K562 (cell line): Measurements from ENCODE around the gene SPINT2. TPM values are rescaled to one million over a fixed set of nuclear protein-coding genes. Genes with fewer than 3 reads are reported as not detected.

Experiments used
- CBX8 ChIP-seq: fragments of 200-600 bp; sonication (generic); IDR thresholded peaks from 2 replicates; pipeline ENCODE4 v1.6.1; 2012; ENCODE audit warnings: borderline replicate concordance, mixed run types, low read depth, mild to moderate bottlenecking, moderate library complexity, mixed read lengths, low read length, control low read depth, inconsistent platforms; ENCODE audit not compliant: poor library complexity, severe bottlenecking; ENCODE audit errors: extremely low read depth
- DACH1 ChIP-seq: fragments of 450-650 bp; IDR thresholded peaks from 2 replicates; pipeline ENCODE4 v1.6.1; 2018; ENCODE audit not compliant: partially characterized antibody
- E2F6 ChIP-seq, 2 experiments: IDR thresholded peaks; 2 replicates each; pipeline ENCODE4 v1.6.1; 2011; ENCODE audit warnings: borderline replicate concordance in 1 of 2, control low read depth in 1 of 2, low read depth in 1 of 2, low read length in 1 of 2, mild to moderate bottlenecking in 1 of 2, mixed read lengths in 1 of 2, moderate library complexity in 1 of 2; ENCODE audit not compliant: insufficient read depth in 1 of 2, insufficient read length in 1 of 2, poor library complexity in 1 of 2, severe bottlenecking in 1 of 2; ENCODE audit errors: extremely low read depth in 1 of 2
- ELF2 ChIP-seq: fragments of 250-450 bp; sonication (Bioruptor Pico); IDR thresholded peaks from 2 replicates; pipeline ENCODE4 v1.5.0; 2021; ENCODE audit warnings: mild to moderate bottlenecking
- FOXA3 ChIP-seq, 2 experiments: fragments of 450-650 bp in 1 of 2; sonication (generic) in 1 of 2; formaldehyde crosslinking; IDR thresholded peaks in 1 of 2; conservative IDR thresholded peaks in 1 of 2; 2 replicates each; pipeline versions ENCODE4 v1.4.0 to v1.8.0; 2020 to 2022; ENCODE audit warnings: mild to moderate bottlenecking in 2 of 2, missing genetic modification reagents in 1 of 2
- HNRNPK ChIP-seq: fragments of 200-400 bp; formaldehyde crosslinking; IDR thresholded peaks from one replicate; pipeline ENCODE4 v1.6.1; 2018; ENCODE audit warnings: mild to moderate bottlenecking, low read depth, low read length; ENCODE audit not compliant: poor library complexity, severe bottlenecking
- KLF13 ChIP-seq: fragments of 450-650 bp; IDR thresholded peaks from 2 replicates; pipeline ENCODE4 v1.6.1; 2016; ENCODE audit warnings: missing genetic modification characterization, low read depth, mild to moderate bottlenecking, missing compliant biosample characterization, moderate library complexity, borderline replicate concordance
- LCOR ChIP-seq: sonication (generic); formaldehyde crosslinking; IDR thresholded peaks from 2 replicates; pipeline ENCODE4 v1.8.0; 2022; ENCODE audit warnings: mild to moderate bottlenecking, missing genetic modification reagents
- MEIS2 ChIP-seq: fragments of 450-650 bp; IDR thresholded peaks from 2 replicates; pipeline ENCODE4 v1.6.1; 2014; ENCODE audit warnings: mild to moderate bottlenecking; ENCODE audit not compliant: partially characterized antibody
- POLR2A ChIP-seq: fragments of 450-650 bp; conservative IDR thresholded peaks from 2 replicates; pipeline ENCODE4 v1.6.1; 2016
- RCOR1 ChIP-seq, 2 experiments: IDR thresholded peaks; 2 replicates each; pipeline ENCODE4 v1.6.1; 2012; ENCODE audit warnings: low read depth in 2 of 2, low read length in 2 of 2, borderline replicate concordance in 1 of 2, improper control_type of control experiment in 1 of 2
- SMAD3 ChIP-seq: fragments of 450-650 bp; formaldehyde crosslinking; conservative IDR thresholded peaks from 2 replicates; pipeline ENCODE4 v1.4.0; 2020; ENCODE audit warnings: mild to moderate bottlenecking
- SOX6 ChIP-seq: fragments of 450-650 bp; IDR thresholded peaks from 2 replicates; pipeline ENCODE4 v1.6.1; 2014; ENCODE audit warnings: mild to moderate bottlenecking
- TCF3 ChIP-seq: sonication (generic); formaldehyde crosslinking; IDR thresholded peaks from 2 replicates; pipeline ENCODE4 v1.4.0; 2020; ENCODE audit warnings: mild to moderate bottlenecking, missing genetic modification reagents
- polyA plus RNA-seq, 8 experiments: library from polyadenylated mRNA; depleted of rRNA in 4 of 8; stranded (reverse) in 5 of 8; unstranded in 3 of 8; fragments of >200 nt; fragmentation: Nextera tagmentation in 2 of 8; fragmentation: Illumina TruSeq in 1 of 8; extraction: Ambion mirVana in 2 of 8; extraction: Trizol in 1 of 8; gene quantifications; 2 replicates each; pipeline versions ENCODE4 v1.2.1 to v1.2.3, GENCODE V29; 2011 to 2014; ENCODE audit warnings: inconsistent platforms in 1 of 8, missing spikeins in 1 of 8
- total RNA-seq, 7 experiments: library from RNA; depleted of rRNA in 6 of 7; stranded (reverse); fragments of >200 nt in 6 of 7; fragmentation: Illumina TruSeq in 2 of 7; extraction: Trizol in 2 of 7; gene quantifications; 2 replicates each; pipeline versions ENCODE4 v1.2.1 to v1.2.3, GENCODE V29; 2011 to 2021; ENCODE audit warnings: low replicate concordance in 1 of 7
- TF ChIP-seq, protein P1 (sequence below), 2 experiments: fragments of 450-650 bp; IDR thresholded peaks; 2 replicates each; pipeline ENCODE4 v1.6.1; 2018; ENCODE audit warnings: mild to moderate bottlenecking in 2 of 2, low read depth in 1 of 2; ENCODE audit not compliant: partially characterized antibody in 2 of 2
- TF ChIP-seq, protein P2 (sequence below): sonication (generic); formaldehyde crosslinking; IDR thresholded peaks from 2 replicates; pipeline ENCODE4 v1.8.0; 2022; ENCODE audit warnings: missing genetic modification reagents, mild to moderate bottlenecking, borderline replicate concordance
- TF ChIP-seq, protein P3 (sequence below), 2 experiments: fragments of 450-650 bp in 1 of 2; sonication (generic) in 1 of 2; formaldehyde crosslinking in 1 of 2; IDR thresholded peaks in 1 of 2; conservative IDR thresholded peaks in 1 of 2; 2 replicates each; pipeline versions ENCODE4 v1.6.1 to v1.8.1; 2016 to 2023; ENCODE audit warnings: mild to moderate bottlenecking in 2 of 2, moderate library complexity in 2 of 2, inconsistent platforms in 1 of 2, missing genetic modification reagents in 1 of 2

Gene SPINT2
- total and polyA plus RNA-seq, 9 of the 15 experiments (the other 6 are each of a cell fraction or from before 2014, with no cell fraction given), result 0.65 to 4.5 (median 3.4) TPM

DNA sequence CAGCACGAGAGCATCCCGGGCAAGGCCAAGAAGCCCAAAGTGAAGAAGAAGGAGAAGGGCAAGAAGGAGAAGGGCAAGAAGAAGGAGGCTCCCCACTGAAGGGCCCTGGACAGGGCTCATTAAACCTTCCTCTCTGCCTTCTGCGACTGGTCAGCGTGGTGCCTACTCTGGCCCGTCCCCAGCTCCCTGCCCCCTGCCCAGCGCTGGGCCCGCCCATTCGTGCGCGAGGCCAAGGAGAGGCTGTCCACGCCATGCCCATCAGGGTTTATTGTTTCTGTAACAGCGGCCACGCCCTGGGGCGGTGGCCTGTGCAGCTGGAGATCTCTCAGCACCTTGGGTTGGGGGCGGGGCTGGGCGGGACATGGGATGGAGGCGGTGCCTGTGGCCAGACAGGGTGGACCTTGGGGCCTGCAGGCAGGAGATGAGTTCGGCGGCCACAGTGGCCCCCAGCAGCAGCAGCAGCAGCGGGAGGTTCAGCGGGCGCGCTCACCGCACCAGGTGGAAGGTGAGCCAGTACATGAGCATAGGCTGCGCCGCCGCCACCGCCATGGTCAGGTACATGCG lies 40.6 kb downstream of the SPINT2 start (continued):
- TF ChIP-seq, protein P1, sequence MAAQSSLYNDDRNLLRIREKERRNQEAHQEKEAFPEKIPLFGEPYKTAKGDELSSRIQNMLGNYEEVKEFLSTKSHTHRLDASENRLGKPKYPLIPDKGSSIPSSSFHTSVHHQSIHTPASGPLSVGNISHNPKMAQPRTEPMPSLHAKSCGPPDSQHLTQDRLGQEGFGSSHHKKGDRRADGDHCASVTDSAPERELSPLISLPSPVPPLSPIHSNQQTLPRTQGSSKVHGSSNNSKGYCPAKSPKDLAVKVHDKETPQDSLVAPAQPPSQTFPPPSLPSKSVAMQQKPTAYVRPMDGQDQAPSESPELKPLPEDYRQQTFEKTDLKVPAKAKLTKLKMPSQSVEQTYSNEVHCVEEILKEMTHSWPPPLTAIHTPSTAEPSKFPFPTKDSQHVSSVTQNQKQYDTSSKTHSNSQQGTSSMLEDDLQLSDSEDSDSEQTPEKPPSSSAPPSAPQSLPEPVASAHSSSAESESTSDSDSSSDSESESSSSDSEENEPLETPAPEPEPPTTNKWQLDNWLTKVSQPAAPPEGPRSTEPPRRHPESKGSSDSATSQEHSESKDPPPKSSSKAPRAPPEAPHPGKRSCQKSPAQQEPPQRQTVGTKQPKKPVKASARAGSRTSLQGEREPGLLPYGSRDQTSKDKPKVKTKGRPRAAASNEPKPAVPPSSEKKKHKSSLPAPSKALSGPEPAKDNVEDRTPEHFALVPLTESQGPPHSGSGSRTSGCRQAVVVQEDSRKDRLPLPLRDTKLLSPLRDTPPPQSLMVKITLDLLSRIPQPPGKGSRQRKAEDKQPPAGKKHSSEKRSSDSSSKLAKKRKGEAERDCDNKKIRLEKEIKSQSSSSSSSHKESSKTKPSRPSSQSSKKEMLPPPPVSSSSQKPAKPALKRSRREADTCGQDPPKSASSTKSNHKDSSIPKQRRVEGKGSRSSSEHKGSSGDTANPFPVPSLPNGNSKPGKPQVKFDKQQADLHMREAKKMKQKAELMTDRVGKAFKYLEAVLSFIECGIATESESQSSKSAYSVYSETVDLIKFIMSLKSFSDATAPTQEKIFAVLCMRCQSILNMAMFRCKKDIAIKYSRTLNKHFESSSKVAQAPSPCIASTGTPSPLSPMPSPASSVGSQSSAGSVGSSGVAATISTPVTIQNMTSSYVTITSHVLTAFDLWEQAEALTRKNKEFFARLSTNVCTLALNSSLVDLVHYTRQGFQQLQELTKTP (IDR thresholded peaks at IDR 0.05; ENCODE audit: low read depth in 1 of 2, partially characterized antibody in 2 of 2), result no peak
- TF ChIP-seq ELF2 (no peak), E2F6 (IDR thresholded peaks at IDR 0.05; ENCODE audit: borderline replicate concordance in 1 of 2, extremely low read depth in 1 of 2, insufficient read depth in 1 of 2, insufficient read length in 1 of 2, low read depth in 1 of 2, low read length in 1 of 2, poor library complexity in 1 of 2, severe bottlenecking in 1 of 2) (peak in 1 of 2 experiments; percentile 21), CBX8 (no peak), FOXA3 (CRISPR knock-in tag; conservative IDR thresholded peaks at IDR 0.05 in 1 of 2, IDR thresholded peaks at IDR 0.05 in 1 of 2) (0 out of 4 replicates have a peak, but pooled peaks of 1 of the 2 experiments have one; percentile 48), DACH1 (peak; percentile 90), TCF3 (CRISPR knock-in tag) (peak; percentile 59; the same call in 1 of the 2 replicates), SOX6 (peak; percentile 40; the same call in 1 of the 2 replicates), LCOR (CRISPR knock-in tag) (0 out of 2 replicates have a peak, but pooled peaks have one; percentile 54), HNRNPK (no peak), SMAD3 (CRISPR knock-in tag) (no peak), POLR2A (peak; percentile 49), RCOR1 (IDR thresholded peaks at IDR 0.05; ENCODE audit: borderline replicate concordance in 1 of 2, low read depth in 2 of 2, low read length in 2 of 2) (peak in 1 of 2 experiments; percentile 76; a peak in 1 of 4 replicates), KLF13 (peak; percentile 42; the same call in 1 of the 2 replicates), MEIS2 (peak; percentile 100)
- TF ChIP-seq, protein P2, sequence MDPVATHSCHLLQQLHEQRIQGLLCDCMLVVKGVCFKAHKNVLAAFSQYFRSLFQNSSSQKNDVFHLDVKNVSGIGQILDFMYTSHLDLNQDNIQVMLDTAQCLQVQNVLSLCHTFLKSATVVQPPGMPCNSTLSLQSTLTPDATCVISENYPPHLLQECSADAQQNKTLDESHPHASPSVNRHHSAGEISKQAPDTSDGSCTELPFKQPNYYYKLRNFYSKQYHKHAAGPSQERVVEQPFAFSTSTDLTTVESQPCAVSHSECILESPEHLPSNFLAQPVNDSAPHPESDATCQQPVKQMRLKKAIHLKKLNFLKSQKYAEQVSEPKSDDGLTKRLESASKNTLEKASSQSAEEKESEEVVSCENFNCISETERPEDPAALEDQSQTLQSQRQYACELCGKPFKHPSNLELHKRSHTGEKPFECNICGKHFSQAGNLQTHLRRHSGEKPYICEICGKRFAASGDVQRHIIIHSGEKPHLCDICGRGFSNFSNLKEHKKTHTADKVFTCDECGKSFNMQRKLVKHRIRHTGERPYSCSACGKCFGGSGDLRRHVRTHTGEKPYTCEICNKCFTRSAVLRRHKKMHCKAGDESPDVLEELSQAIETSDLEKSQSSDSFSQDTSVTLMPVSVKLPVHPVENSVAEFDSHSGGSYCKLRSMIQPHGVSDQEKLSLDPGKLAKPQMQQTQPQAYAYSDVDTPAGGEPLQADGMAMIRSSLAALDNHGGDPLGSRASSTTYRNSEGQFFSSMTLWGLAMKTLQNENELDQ (CRISPR knock-in tag), result no peak
- TF ChIP-seq, protein P3, sequence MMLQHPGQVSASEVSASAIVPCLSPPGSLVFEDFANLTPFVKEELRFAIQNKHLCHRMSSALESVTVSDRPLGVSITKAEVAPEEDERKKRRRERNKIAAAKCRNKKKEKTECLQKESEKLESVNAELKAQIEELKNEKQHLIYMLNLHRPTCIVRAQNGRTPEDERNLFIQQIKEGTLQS (IDR thresholded peaks at IDR 0.05), result no peak
- TF ChIP-seq, protein P3 (CRISPR knock-in tag; conservative IDR thresholded peaks at IDR 0.05), result no peak
